ENCODE data around the gene NUBP2. TPM values are rescaled to one million over a fixed set of nuclear protein-coding genes. Genes with fewer than 3 reads are reported as not detected.

Gene NUBP2
- total RNA-seq, 1 experiment from 2014 or later, result 103 TPM

GRCh38 chr16:1778200-1779179, 4.3 kb upstream of the NUBP2 start:
- Histone ChIP-seq H2AFZ (ENCODE audit: low read depth, low read length, poor library complexity, severe bottlenecking) (no peak overlapping the region), H4K20me1 (ENCODE audit: insufficient read depth) (no peaks in the 10 kb centered on the region), H3K27me3 (ENCODE audit: insufficient read depth, low read length) (no peaks in the 10 kb centered on the region), H3K4me1 (ENCODE audit: control insufficient read depth in 1 of 2, insufficient read depth in 2 of 2, low read length in 2 of 2) (peaks cover 6 to 29% of the 10 kb centered on the region in 2 experiments), H3K36me3 (ENCODE audit: control insufficient read depth in 1 of 2, insufficient read depth in 2 of 2, low read length in 2 of 2) (no peaks in the 10 kb centered on the region; a peak in 2 of 4 replicates), H3K9me3 (ENCODE audit: control insufficient read depth in 1 of 2, insufficient read depth in 1 of 2, low read depth in 1 of 2, low read length in 2 of 2) (no peaks in the 10 kb centered on the region), H3K4me2 (ENCODE audit: low read length) (no peak overlapping the region), H3K4me3 (replicated peaks in 1 of 2; ENCODE audit: low read depth in 1 of 2, low read length in 2 of 2) (no peak overlapping the region), H3K9me2 (ENCODE audit: insufficient read depth) (no peaks in the 10 kb centered on the region), H3K9ac (ENCODE audit: low read length) (no peak overlapping the region), H3K79me2 (ENCODE audit: insufficient read depth, low read length) (peaks cover 33% of the 10 kb centered on the region), H3K27ac (ENCODE audit: low read depth, low read length) (peak overlapping the region; percentile 24; the same call in 1 of the 2 replicates)
- no TSS peak for BruUV-seq (replicated peaks)
- ChIA-PET POLR2A (no interaction called here), CTCF (no interaction called here), RAD21 (ENCODE audit: low non-redundant PET in 1 of 2, low total read pairs in 2 of 2, uncharacterized antibody in 2 of 2, unreplicated experiment in 2 of 2) (no interaction called here)
- DNase-seq (ENCODE audit: low read depth, low spot score), result no peak
- intact Hi-C loops (cut with micrococcal nuclease), result no loop called here
- no peak for ATAC-seq
- TF ChIP-seq EGR1 (IDR thresholded peaks at IDR 0.05; ENCODE audit: low read depth) (no peak), SRF (IDR thresholded peaks at IDR 0.05; ENCODE audit: low read depth) (no peak), ZBTB33 (IDR thresholded peaks at IDR 0.05; ENCODE audit: extremely low read depth, insufficient replicate concordance, low read length) (no peak), ZFX (IDR thresholded peaks at IDR 0.05) (no peak), SIN3A (IDR thresholded peaks at IDR 0.05; ENCODE audit: low read depth) (no peak), SP1 (IDR thresholded peaks at IDR 0.05; ENCODE audit: low read depth) (no peak), POLR2AphosphoS5 (IDR thresholded peaks at IDR 0.05; ENCODE audit: low read depth, low read length) (0 out of 2 replicates have a peak, but pooled peaks have one; percentile 25), ZNF274 (IDR thresholded peaks at IDR 0.05; ENCODE audit: low read depth, low read length) (no peak), EZH2 (IDR thresholded peaks at IDR 0.05) (no peak), CBX3 (IDR thresholded peaks at IDR 0.05; ENCODE audit: low read depth) (no peak), TCF7L2 (IDR thresholded peaks at IDR 0.05; ENCODE audit: borderline replicate concordance, extremely low read depth, insufficient read depth, insufficient read length) (no peak), POLR2A (IDR thresholded peaks at IDR 0.05; ENCODE audit: borderline replicate concordance, extremely low read depth, insufficient read depth, insufficient read length) (peak; percentile 49)
- TF ChIP-seq, protein P1, sequence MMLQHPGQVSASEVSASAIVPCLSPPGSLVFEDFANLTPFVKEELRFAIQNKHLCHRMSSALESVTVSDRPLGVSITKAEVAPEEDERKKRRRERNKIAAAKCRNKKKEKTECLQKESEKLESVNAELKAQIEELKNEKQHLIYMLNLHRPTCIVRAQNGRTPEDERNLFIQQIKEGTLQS (IDR thresholded peaks at IDR 0.05), result no peak
